OCI-LY3 (cell line): ENCODE data around the gene ABCC3.

Experiments
- EZH2phosphoT487 ChIP-seq: fragments of 200-600 bp; shearing (Covaris generic); IDR thresholded peaks from 2 replicates; pipeline ENCODE4 v1.6.1; 2018; ENCODE audit warnings: antibody characterized with exemption, mixed run types, low read depth
- TF ChIP-seq, protein P1 (sequence below): fragments of 200-600, 300-600 bp; sonication (generic); IDR thresholded peaks from 2 replicates; pipeline ENCODE4 v1.5.1; 2014; ENCODE audit warnings: antibody characterized with exemption, low read length, low read depth

DNA sequence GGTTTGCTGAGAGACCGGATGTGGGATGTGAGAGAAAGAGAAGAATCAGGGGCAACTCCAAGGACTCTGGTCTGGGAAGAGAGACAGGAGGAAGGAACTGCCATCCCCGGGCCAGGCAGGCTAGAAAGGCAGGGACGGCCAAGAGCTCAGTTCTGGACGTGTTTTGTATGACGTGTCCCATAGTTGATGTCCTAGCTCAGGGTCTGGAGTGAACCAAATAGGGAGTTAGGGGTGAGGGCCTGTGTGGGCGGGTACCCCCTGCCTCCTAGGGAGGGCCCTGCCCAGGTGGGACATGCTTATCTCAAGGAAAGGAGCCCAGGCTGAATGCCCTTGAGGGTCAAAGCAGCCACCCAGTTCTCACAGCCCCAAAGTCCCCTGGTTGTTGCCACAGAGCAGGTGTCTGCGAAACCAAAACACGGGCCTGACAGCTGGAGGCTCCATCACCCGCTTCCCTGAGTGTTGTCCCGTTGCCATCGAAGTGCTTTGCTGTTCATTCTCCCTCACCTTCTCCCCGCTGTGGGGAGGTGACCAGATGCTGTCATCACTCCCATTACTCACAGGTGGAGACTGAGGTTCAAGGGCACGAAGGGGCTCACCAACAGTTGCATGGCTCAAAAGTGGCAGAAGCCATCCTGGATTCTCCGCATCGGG, 7.5 kb downstream of the ABCC3 start:
- TF ChIP-seq, protein P1, sequence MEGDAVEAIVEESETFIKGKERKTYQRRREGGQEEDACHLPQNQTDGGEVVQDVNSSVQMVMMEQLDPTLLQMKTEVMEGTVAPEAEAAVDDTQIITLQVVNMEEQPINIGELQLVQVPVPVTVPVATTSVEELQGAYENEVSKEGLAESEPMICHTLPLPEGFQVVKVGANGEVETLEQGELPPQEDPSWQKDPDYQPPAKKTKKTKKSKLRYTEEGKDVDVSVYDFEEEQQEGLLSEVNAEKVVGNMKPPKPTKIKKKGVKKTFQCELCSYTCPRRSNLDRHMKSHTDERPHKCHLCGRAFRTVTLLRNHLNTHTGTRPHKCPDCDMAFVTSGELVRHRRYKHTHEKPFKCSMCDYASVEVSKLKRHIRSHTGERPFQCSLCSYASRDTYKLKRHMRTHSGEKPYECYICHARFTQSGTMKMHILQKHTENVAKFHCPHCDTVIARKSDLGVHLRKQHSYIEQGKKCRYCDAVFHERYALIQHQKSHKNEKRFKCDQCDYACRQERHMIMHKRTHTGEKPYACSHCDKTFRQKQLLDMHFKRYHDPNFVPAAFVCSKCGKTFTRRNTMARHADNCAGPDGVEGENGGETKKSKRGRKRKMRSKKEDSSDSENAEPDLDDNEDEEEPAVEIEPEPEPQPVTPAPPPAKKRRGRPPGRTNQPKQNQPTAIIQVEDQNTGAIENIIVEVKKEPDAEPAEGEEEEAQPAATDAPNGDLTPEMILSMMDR = no peak
- TF ChIP-seq EZH2phosphoT487 = no peak
